ENCODE measurements around the gene SLC6A1.

GRCh38 chr3:11035757-11036505 is 43.4 kb downstream of the SLC6A1 start:
- TF ChIP-seq, protein P1, sequence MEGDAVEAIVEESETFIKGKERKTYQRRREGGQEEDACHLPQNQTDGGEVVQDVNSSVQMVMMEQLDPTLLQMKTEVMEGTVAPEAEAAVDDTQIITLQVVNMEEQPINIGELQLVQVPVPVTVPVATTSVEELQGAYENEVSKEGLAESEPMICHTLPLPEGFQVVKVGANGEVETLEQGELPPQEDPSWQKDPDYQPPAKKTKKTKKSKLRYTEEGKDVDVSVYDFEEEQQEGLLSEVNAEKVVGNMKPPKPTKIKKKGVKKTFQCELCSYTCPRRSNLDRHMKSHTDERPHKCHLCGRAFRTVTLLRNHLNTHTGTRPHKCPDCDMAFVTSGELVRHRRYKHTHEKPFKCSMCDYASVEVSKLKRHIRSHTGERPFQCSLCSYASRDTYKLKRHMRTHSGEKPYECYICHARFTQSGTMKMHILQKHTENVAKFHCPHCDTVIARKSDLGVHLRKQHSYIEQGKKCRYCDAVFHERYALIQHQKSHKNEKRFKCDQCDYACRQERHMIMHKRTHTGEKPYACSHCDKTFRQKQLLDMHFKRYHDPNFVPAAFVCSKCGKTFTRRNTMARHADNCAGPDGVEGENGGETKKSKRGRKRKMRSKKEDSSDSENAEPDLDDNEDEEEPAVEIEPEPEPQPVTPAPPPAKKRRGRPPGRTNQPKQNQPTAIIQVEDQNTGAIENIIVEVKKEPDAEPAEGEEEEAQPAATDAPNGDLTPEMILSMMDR (IDR thresholded peaks at IDR 0.05): no peak
- TF ChIP-seq POLR2AphosphoS5 (IDR thresholded peaks at IDR 0.05) (no peak), POLR2A (IDR thresholded peaks at IDR 0.05) (no peak), EP300 (IDR thresholded peaks at IDR 0.05) (no peak)

Data from stomach (tissue), 4 donors.